CD4-positive, CD25-positive, alpha-beta regulatory T cell (primary cell): ENCODE results near the gene ATXN1. TPM values are rescaled to one million over a fixed set of nuclear protein-coding genes. Genes with fewer than 3 reads are reported as not detected.
"Not testable (repeated sequence)": the region's sequence is repeated elsewhere in the genome, so short reads cannot be mapped to it uniquely, and the experiment has no call there.

Experiments used
- ATAC-seq, 2 donors: fragments of 150-1000 bp; cut with Tn5 transposase; one replicate each; pipeline ENCODE4 v1.10.0; 2021; ENCODE audit warnings: low read depth in 2 of 2, moderate number of reproducible peaks in 2 of 2, moderate library complexity in 1 of 2
- DNase-seq, 3 donors: peaks; one replicate each; pipeline versions ENCODE4 v3.0.0 to v3.0.0-alpha.2; 2012 to 2022; ENCODE audit warnings: mixed read lengths in 1 of 3
- H3K27ac ChIP-seq: one replicate; pipeline ENCODE4 v1.7.0; 2013; ENCODE audit warnings: mild to moderate bottlenecking, low read length; ENCODE audit not compliant: insufficient read depth, poor library complexity, severe bottlenecking
- H3K27me3 ChIP-seq: one replicate; pipeline ENCODE4 v1.7.0; 2013; ENCODE audit warnings: low read length; ENCODE audit not compliant: control insufficient read depth, insufficient read depth
- H3K36me3 ChIP-seq: one replicate; pipeline ENCODE4 v1.7.0; 2013; ENCODE audit warnings: mild to moderate bottlenecking, low read length, moderate library complexity; ENCODE audit not compliant: control insufficient read depth, insufficient read depth
- H3K4me1 ChIP-seq: 2 replicates; pipeline ENCODE4 v1.7.0; 2013; ENCODE audit warnings: mild to moderate bottlenecking, low read length; ENCODE audit not compliant: insufficient read depth, control insufficient read depth, poor library complexity, severe bottlenecking
- H3K4me3 ChIP-seq: one replicate; pipeline ENCODE4 v1.7.0; 2013; ENCODE audit warnings: low read depth, mild to moderate bottlenecking, low read length, moderate library complexity
- H3K9me3 ChIP-seq, 2 experiments: 1 replicate in 1 of 2; 2 replicates in 1 of 2; pipeline ENCODE4 v1.7.0; 2013; ENCODE audit warnings: low read length in 2 of 2, mild to moderate bottlenecking in 1 of 2, moderate library complexity in 1 of 2; ENCODE audit not compliant: control insufficient read depth in 2 of 2
- H3K27ac Mint-ChIP-seq, 3 donors: one replicate each; pipeline ENCODE4 v1.8.0; 2020 to 2022; ENCODE audit warnings: mild to moderate bottlenecking in 3 of 3, mixed read lengths in 3 of 3, moderate library complexity in 2 of 3
- H3K27me3 Mint-ChIP-seq: one replicate; pipeline ENCODE4 v1.8.0; 2022; ENCODE audit warnings: mild to moderate bottlenecking, mixed read lengths
- H3K36me3 Mint-ChIP-seq: one replicate; pipeline ENCODE4 v1.8.0; 2020; ENCODE audit warnings: mixed read lengths
- H3K4me1 Mint-ChIP-seq, 4 donors: one replicate each; pipeline ENCODE4 v1.8.0; 2020 to 2022; ENCODE audit warnings: mixed read lengths in 4 of 4, mild to moderate bottlenecking in 1 of 4
- H3K4me3 Mint-ChIP-seq, 4 donors: one replicate each; pipeline ENCODE4 v1.8.0; 2020 to 2022; ENCODE audit warnings: mild to moderate bottlenecking in 4 of 4, mixed read lengths in 4 of 4, moderate library complexity in 3 of 4
- H3K9me3 Mint-ChIP-seq, 7 donors: one replicate each; pipeline ENCODE4 v1.8.0; 2020 to 2022; ENCODE audit warnings: mixed read lengths in 7 of 7, mild to moderate bottlenecking in 3 of 7, moderate library complexity in 2 of 7
- polyA plus RNA-seq, 4 donors: library from polyadenylated mRNA; unstranded; fragments of 300-500 nt; fragmentation: Illumina TruSeq; gene quantifications; one replicate each; pipeline ENCODE4 v1.2.3, GENCODE V29; 2021
- total RNA-seq: library from RNA; stranded (reverse); gene quantifications from one replicate; pipeline ENCODE4 v1.2.3, GENCODE V29; 2022

Gene ATXN1
- total and polyA plus RNA-seq, 5 donors from 2014 or later, result 15.8 to 191 (median 19.2) TPM

DNA sequence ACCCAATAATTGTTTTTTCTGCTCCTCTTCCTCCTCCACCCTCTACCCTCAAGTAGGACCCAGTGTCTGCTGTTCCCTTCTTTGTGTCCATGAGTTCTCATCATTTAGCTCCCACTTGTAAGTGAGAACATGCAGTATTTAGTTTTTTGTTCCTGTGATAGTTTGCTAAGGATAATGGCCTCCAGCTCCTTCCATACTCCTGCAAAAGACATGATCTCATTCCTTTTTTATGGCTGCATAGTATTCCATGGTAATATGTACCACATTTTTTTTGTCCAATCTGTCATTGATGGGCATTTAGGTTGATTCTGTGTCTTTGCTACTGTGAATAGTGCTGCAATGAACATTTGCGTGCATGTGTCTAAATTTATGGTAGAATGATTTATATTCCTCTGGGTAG is 132.7 kb downstream of the ATXN1 start:
- H3K4me3 ChIP-seq, H3K9me3 Mint-ChIP-seq, H3K4me3 Mint-ChIP-seq, H3K9me3 ChIP-seq, H3K36me3 ChIP-seq, H3K27me3 Mint-ChIP-seq, H3K27ac Mint-ChIP-seq, H3K27ac ChIP-seq, ATAC-seq, DNase-seq, H3K27me3 ChIP-seq, H3K4me1 ChIP-seq: not testable (repeated sequence)
- H3K4me1 Mint-ChIP-seq, result peaks cover 13 to 37% (median 29%) of the 10 kb centered on the region in 4 donors
- H3K36me3 Mint-ChIP-seq, result peaks cover 45% of the 10 kb centered on the region

GRCh38 chr6:16626650-16627049 is 134.6 kb downstream of the ATXN1 start:
- H3K36me3 Mint-ChIP-seq, result peaks cover 38% of the 10 kb centered on the region

GRCh38 chr6:16625291-16626265 is 135.7 kb downstream of the ATXN1 start:
- peaks cover 3% of the 10 kb centered on the region for H3K36me3 ChIP-seq
- peaks cover 13% of the 10 kb centered on the region for H3K4me1 ChIP-seq
- H3K27ac ChIP-seq, result no peak overlapping the region
- ATAC-seq (no peak), DNase-seq (no peak)
- H3K9me3 ChIP-seq, result no peaks in the 10 kb centered on the region
- H3K36me3 Mint-ChIP-seq, result peaks cover 32% of the 10 kb centered on the region
- no peak overlapping the region for H3K4me3 Mint-ChIP-seq
- peaks cover 19 to 51% (median 38%) of the 10 kb centered on the region in 4 donors for H3K4me1 Mint-ChIP-seq
- H3K27ac Mint-ChIP-seq, result no peak overlapping the region
- no peak overlapping the region for H3K4me3 ChIP-seq
- peaks cover 0 to 8% (median 0%) of the 10 kb centered on the region in 7 donors for H3K9me3 Mint-ChIP-seq
- no peaks in the 10 kb centered on the region for H3K27me3 ChIP-seq
- H3K27me3 Mint-ChIP-seq, result no peaks in the 10 kb centered on the region

More at GRCh38 chr6:16626650-16627049, 134.6 kb downstream of the ATXN1 start:
- no peak overlapping the region for H3K27ac ChIP-seq
- DNase-seq (no peak), ATAC-seq (no peak)
- Mint-ChIP-seq H3K27ac (no peak overlapping the region), H3K4me1 (peaks cover 18 to 44% (median 36%) of the 10 kb centered on the region in 4 donors), H3K27me3 (no peaks in the 10 kb centered on the region), H3K9me3 (peaks cover 0 to 8% (median 0%) of the 10 kb centered on the region in 7 donors), H3K4me3 (no peak overlapping the region)
- peaks cover 7% of the 10 kb centered on the region for H3K36me3 ChIP-seq
- H3K9me3 ChIP-seq, result no peaks in the 10 kb centered on the region
- H3K4me1 ChIP-seq, result peaks cover 11% of the 10 kb centered on the region
- H3K4me3 ChIP-seq, result no peak overlapping the region
- H3K27me3 ChIP-seq, result no peaks in the 10 kb centered on the region

GRCh38 chr6:16624636-16625290 is 136.5 kb downstream of the ATXN1 start:
- Histone ChIP-seq H3K27ac (no peak overlapping the region), H3K27me3 (no peaks in the 10 kb centered on the region), H3K4me3 (no peak overlapping the region), H3K36me3 (peaks cover 3% of the 10 kb centered on the region), H3K4me1 (peaks cover 19% of the 10 kb centered on the region), H3K9me3 (no peaks in the 10 kb centered on the region)
- Mint-ChIP-seq H3K4me3 (peak overlapping the region in 1 of 4 donors; percentile 4), H3K27ac (no peak overlapping the region), H3K9me3 (peaks cover 0 to 8% (median 0%) of the 10 kb centered on the region in 7 donors), H3K4me1 (peaks cover 22 to 60% (median 42%) of the 10 kb centered on the region in 4 donors), H3K27me3 (no peaks in the 10 kb centered on the region), H3K36me3 (peaks cover 26% of the 10 kb centered on the region)
- ATAC-seq (no peak), DNase-seq (no peak)

DNA sequence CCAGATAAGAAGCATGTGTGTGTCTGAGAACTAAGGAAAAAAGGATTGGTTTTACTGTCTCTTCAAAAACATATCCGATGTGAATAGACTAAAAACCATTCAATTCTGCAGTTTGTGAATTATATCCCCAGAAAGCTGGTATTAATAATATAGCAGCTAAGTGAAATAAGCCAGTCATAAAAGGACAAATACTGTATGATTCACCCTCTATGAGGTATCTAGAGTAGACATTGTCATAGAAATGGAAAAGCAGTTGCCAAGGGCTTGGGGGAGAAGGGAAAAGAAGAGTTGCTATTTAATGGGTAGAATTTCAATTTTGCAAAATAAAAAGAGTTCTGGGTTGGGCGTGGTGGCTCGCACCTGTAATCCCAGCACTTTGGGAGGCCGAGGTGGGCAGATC is 137.5 kb downstream of the ATXN1 start:
- H3K4me1 Mint-ChIP-seq, result peaks cover 26 to 69% (median 50%) of the 10 kb centered on the region in 4 donors
- no peak overlapping the region for H3K4me3 Mint-ChIP-seq
- no peak overlapping the region for H3K27ac ChIP-seq
- H3K4me1 ChIP-seq, result peaks cover 26% of the 10 kb centered on the region
- H3K27ac Mint-ChIP-seq, result peak overlapping the region in 2 of 3 donors; percentile 16 to 45
- no peaks in the 10 kb centered on the region for H3K9me3 ChIP-seq
- H3K36me3 Mint-ChIP-seq, result peaks cover 20% of the 10 kb centered on the region
- H3K4me3 ChIP-seq, result no peak overlapping the region
- no peak for DNase-seq
- H3K36me3 ChIP-seq, result no peaks in the 10 kb centered on the region
- no peaks in the 10 kb centered on the region for H3K27me3 ChIP-seq
- H3K27me3 Mint-ChIP-seq, result no peaks in the 10 kb centered on the region
- no peak for ATAC-seq
- peaks cover 0 to 3% (median 0%) of the 10 kb centered on the region in 7 donors for H3K9me3 Mint-ChIP-seq

DNA sequence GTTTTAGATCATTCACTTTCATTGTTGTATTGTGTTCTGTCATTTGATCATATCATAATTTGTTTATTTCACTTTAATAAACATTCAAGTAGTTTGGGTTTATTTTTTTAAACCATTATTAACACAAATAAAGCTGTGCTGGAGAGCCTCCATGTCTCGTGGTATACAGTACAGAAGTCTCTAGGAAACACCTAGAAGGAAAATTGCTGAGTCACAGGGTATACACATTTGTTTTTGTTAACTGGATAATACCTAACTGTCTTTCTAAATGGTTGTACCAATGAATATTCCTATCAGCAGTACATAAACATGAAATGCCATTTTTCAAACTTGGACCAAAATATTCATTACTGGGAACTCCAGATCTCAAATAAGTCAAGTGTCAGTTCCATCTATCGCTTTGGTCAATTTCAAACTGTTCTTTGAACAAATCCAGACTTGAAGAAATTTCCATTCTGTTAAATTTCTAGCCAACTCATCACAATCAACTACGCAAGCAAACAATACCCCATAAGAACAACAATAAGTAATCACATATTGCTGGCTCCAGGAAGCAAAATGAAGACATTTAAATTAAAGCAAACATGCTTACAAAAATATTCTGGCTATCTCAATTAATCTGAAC is 138.1 kb downstream of the ATXN1 start:
- H3K27ac ChIP-seq, result no peak overlapping the region
- Mint-ChIP-seq H3K27ac (peak overlapping the region in 1 of 3 donors; percentile 45), H3K4me3 (no peak overlapping the region), H3K27me3 (no peaks in the 10 kb centered on the region), H3K36me3 (peaks cover 14% of the 10 kb centered on the region), H3K9me3 (peaks cover 0 to 1% (median 0%) of the 10 kb centered on the region in 7 donors), H3K4me1 (peaks cover 24 to 71% (median 49%) of the 10 kb centered on the region in 4 donors)
- H3K4me3 ChIP-seq, result no peak overlapping the region
- DNase-seq (no peak), ATAC-seq (no peak)
- no peaks in the 10 kb centered on the region for H3K36me3 ChIP-seq
- H3K9me3 ChIP-seq, result no peaks in the 10 kb centered on the region
- no peaks in the 10 kb centered on the region for H3K27me3 ChIP-seq
- H3K4me1 ChIP-seq, result peaks cover 26% of the 10 kb centered on the region

DNA sequence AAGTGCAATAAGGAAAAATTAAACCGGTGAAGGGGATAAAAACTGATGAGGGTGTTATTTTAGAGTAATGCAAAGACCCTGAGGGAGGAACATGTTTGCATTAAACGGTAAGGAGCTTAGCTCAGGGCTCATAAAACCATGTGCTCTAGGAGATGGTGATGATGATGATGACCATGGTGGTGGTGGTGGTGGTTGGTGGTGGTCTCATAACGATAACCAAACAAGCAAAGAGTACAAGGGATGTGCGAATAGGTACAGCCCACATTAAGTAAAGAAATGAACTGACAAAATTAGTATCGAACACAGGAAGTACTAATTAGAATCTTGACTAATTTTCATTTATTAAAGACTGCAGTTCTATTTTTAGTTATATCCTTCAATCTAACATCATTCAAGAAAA is 139.1 kb downstream of the ATXN1 start:
- H3K4me3 Mint-ChIP-seq, result peak overlapping the region in 2 of 4 donors; percentile 35 to 73
- H3K4me1 ChIP-seq, result peaks cover 26% of the 10 kb centered on the region
- H3K27me3 ChIP-seq, result no peaks in the 10 kb centered on the region
- H3K9me3 ChIP-seq, result no peaks in the 10 kb centered on the region
- DNase-seq (no peak), ATAC-seq (no peak)
- H3K4me1 Mint-ChIP-seq, result peaks cover 21 to 68% (median 47%) of the 10 kb centered on the region in 4 donors
- H3K27ac ChIP-seq, result peak overlapping the region; percentile 9
- peaks cover 0 to 1% (median 0%) of the 10 kb centered on the region in 7 donors for H3K9me3 Mint-ChIP-seq
- H3K27ac Mint-ChIP-seq, result peak overlapping the region in 2 of 3 donors; percentile 84 to 89
- no peaks in the 10 kb centered on the region for H3K36me3 ChIP-seq
- H3K27me3 Mint-ChIP-seq, result no peaks in the 10 kb centered on the region
- H3K36me3 Mint-ChIP-seq, result peaks cover 8% of the 10 kb centered on the region
- peak overlapping the region; percentile 15 for H3K4me3 ChIP-seq
